Thoracic aorta (tissue), 2 donors: ENCODE results near the gene TARS3. TPM values are rescaled to one million over a fixed set of nuclear protein-coding genes. Genes with fewer than 3 reads are reported as not detected.

Experiments used
- ATAC-seq: fragments of 150-250 bp; one replicate; pipeline ENCODE4 v1.8.0; 2017; ENCODE audit warnings: low read depth; ENCODE audit not compliant: insufficient number of reproducible peaks, low FRiP score
- DNase-seq: peaks from one replicate; pipeline ENCODE4 v3.0.0-alpha.2; 2020; ENCODE audit warnings: low spot score
- H3K27ac ChIP-seq, 2 donors: fragments of 200-600 bp; sonication (generic); 1 replicate in 1 of 2; 2 replicates in 1 of 2; pipeline ENCODE4 v1.5.1; 2016; ENCODE audit warnings: mild to moderate bottlenecking in 2 of 2, moderate library complexity in 2 of 2
- H3K27me3 ChIP-seq: fragments of 200-600 bp; sonication (generic); replicated peaks from 2 replicates; pipeline ENCODE4 v1.6.0; 2016; ENCODE audit warnings: mild to moderate bottlenecking; ENCODE audit not compliant: insufficient read depth
- H3K36me3 ChIP-seq: fragments of 200-600 bp; sonication (generic); one replicate; pipeline ENCODE4 v1.5.1; 2016
- H3K4me1 ChIP-seq, 2 donors: fragments of 200-600 bp; sonication (generic); 1 replicate in 1 of 2; 2 replicates in 1 of 2; pipeline versions ENCODE4 v1.5.1 to v1.6.0; 2016; ENCODE audit warnings: low read depth in 2 of 2, mild to moderate bottlenecking in 1 of 2; ENCODE audit not compliant: control insufficient read depth in 1 of 2
- H3K4me3 ChIP-seq: fragments of 200-600 bp; sonication (generic); 2 replicates; pipeline ENCODE4 v1.5.1; 2016; ENCODE audit warnings: mild to moderate bottlenecking
- H3K9me3 ChIP-seq: fragments of 200-600 bp; sonication (generic); 2 replicates; pipeline ENCODE4 v1.5.1; 2016
- CTCF ChIP-seq: fragments of 200-600 bp; sonication (generic); IDR thresholded peaks from one replicate; pipeline ENCODE4 v1.5.1; 2019; ENCODE audit warnings: antibody characterized with exemption
- total RNA-seq, 2 donors: library from RNA; depleted of rRNA; stranded (reverse); fragments of >200 nt; gene quantifications; one replicate each; pipeline versions ENCODE4 v1.1.0 to v1.2.3, GENCODE V29; 2016

The TARS3 gene
- total RNA-seq, 2 donors from 2014 or later: 20.5 to 21.3 TPM

GRCh38 chr15:101623367-101624304, 100.6 kb downstream of the TARS3 start:
- DNase-seq (no peak), ATAC-seq (no peak)
- no peak for TF ChIP-seq CTCF
- H3K36me3 ChIP-seq: peaks cover 3% of the 10 kb centered on the region
- no peaks in the 10 kb centered on the region for H3K4me1 ChIP-seq
- H3K9me3 ChIP-seq: no peaks in the 10 kb centered on the region
- no peak overlapping the region for H3K27ac ChIP-seq
- H3K4me3 ChIP-seq: no peak overlapping the region
- no peaks in the 10 kb centered on the region for H3K27me3 ChIP-seq

DNA sequence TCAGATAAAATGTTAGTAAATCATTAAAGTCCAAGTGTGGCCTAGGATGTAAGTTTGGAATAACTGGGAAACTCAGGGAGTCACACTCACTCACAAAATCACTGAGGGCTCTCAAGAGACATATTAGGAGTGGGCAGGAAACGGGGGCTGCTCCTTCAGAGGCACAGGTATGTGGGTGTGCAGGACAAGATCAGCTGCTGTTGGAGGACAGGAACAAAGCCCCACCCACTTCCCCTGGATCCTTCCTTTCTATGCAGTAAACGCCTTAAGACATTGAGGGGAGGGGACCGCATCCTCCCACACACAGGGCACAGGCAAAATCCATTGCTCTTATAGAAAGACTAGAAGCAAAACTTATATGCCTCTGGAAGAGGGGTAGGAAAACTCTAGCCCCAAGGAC, 102.3 kb downstream of the TARS3 start:
- peaks cover 0 to 14% of the 10 kb centered on the region in 2 donors for H3K4me1 ChIP-seq
- H3K27me3 ChIP-seq: no peaks in the 10 kb centered on the region
- no peaks in the 10 kb centered on the region for H3K9me3 ChIP-seq
- no peak overlapping the region for H3K27ac ChIP-seq
- TF ChIP-seq CTCF: no peak
- no peak for DNase-seq
- peaks cover 3% of the 10 kb centered on the region for H3K36me3 ChIP-seq
- no peak for ATAC-seq
- no peak overlapping the region for H3K4me3 ChIP-seq

DNA sequence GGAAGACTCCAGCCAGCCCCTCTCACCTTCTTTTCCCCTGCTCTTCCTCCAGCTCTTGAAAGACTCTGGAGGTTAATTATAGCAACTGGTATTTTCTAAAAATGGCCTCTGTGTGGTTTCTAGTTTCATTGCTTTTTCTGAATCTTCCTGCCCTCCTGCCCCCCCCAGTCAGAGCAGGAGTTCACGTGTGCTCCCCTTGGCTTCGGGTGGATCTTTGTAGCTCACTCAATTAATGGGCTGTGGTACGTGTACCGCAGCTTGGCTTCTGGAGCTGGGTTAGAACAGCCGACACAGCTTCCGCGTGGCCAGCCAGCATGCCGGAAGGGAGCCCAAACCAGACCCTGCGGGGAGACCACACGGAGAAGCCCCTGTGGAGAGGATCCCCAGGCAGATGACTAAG, 103.6 kb downstream of the TARS3 start:
- Histone ChIP-seq H3K36me3 (peaks cover 3% of the 10 kb centered on the region), H3K4me1 (peaks cover 10 to 27% of the 10 kb centered on the region in 2 donors), H3K9me3 (no peaks in the 10 kb centered on the region), H3K4me3 (no peak overlapping the region), H3K27me3 (no peaks in the 10 kb centered on the region), H3K27ac (no peak overlapping the region)
- no peak for TF ChIP-seq CTCF
- DNase-seq (no peak), ATAC-seq (no peak)

DNA sequence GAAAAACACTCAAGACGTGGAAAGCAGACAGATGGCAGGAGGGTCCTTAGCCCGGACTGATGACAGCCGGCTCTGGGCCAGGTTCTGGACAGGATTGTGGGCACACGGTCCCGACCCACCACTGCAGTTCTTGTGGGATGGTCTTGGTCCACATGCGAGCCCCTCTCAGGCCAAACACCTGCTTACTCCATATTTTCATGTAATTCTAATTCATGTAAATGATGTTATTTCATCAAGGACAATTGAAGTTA, 104.7 kb downstream of the TARS3 start:
- Histone ChIP-seq H3K4me3 (no peak overlapping the region), H3K4me1 (peaks cover 15 to 38% of the 10 kb centered on the region in 2 donors), H3K27me3 (no peaks in the 10 kb centered on the region), H3K27ac (no peak overlapping the region), H3K36me3 (peaks cover 3% of the 10 kb centered on the region), H3K9me3 (no peaks in the 10 kb centered on the region)
- ATAC-seq (no peak), DNase-seq (no peak)
- TF ChIP-seq CTCF: no peak

DNA sequence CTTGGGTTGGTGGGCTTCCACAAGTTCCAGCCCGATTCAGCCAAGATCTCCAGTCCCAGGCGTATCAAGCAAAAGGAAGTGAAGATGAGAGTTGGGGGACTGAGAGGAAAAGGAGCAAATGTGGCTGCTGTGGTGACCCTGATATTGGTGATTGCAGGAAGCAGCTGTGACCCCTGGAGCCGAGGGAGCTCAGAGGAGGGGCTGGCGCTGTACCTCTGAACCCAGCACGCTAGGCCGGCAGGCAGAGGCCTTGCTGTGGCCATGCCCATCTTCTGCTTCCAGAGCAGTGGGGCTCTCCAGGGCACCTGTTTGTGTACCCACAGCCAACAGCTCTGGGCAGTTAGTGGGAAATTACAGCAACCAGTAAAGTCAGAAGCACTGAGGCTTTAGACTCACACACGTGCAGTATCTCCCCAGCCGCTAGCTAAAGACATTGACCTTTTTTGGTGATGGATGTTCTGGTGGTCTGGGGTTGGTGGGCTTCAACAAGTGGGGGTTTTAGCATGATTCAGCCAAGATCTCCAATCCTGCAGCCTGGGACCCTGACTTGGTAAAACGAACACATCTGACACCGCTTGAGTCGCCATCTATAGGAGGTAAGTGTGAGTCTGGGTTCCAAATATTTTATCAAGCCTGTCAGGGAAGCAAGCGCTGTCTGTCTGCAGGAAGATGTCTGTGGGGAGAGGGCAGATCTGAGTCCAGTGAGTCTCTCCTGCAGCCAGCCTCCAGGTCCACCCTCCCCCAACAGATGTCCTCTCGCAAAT, 105.2 kb downstream of the TARS3 start:
- H3K4me1 ChIP-seq: peaks cover 19 to 43% of the 10 kb centered on the region in 2 donors
- no peak for TF ChIP-seq CTCF
- peaks cover 2% of the 10 kb centered on the region for H3K36me3 ChIP-seq
- H3K9me3 ChIP-seq: no peaks in the 10 kb centered on the region
- H3K27me3 ChIP-seq: no peaks in the 10 kb centered on the region
- H3K4me3 ChIP-seq: no peak overlapping the region
- DNase-seq (no peak), ATAC-seq (no peak)
- no peak overlapping the region for H3K27ac ChIP-seq
